Inflammatory macrophage treated with lipopolysaccharide for 1 hour (primary cell): ENCODE results near the gene KCNIP3.

ENCODE experiments used
- DNase-seq, 2 donors: peaks; one replicate each; pipeline ENCODE4 v3.0.0-alpha.2; 2020 to 2022

Gene KCNIP3

DNA sequence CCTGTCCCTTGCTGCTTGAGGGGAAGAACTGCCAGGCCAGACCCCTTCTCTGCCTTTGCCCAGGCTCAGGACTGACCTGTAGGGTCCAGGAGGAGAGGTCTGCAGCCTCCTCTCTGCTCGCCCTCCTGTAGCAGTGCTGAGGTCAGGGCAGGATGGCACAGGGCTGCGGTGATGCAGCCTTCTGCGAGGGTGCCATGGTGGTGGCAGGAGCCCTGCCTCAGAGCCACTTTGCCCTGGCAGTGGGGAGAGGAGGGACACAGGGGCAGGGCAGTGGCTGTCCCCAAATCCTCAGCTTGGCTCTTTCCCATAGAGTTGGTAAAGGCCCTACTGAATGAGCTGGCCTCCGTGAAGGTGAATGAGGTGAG, 22.0 kb upstream of the KCNIP3 start:
- no peak for DNase-seq

DNA sequence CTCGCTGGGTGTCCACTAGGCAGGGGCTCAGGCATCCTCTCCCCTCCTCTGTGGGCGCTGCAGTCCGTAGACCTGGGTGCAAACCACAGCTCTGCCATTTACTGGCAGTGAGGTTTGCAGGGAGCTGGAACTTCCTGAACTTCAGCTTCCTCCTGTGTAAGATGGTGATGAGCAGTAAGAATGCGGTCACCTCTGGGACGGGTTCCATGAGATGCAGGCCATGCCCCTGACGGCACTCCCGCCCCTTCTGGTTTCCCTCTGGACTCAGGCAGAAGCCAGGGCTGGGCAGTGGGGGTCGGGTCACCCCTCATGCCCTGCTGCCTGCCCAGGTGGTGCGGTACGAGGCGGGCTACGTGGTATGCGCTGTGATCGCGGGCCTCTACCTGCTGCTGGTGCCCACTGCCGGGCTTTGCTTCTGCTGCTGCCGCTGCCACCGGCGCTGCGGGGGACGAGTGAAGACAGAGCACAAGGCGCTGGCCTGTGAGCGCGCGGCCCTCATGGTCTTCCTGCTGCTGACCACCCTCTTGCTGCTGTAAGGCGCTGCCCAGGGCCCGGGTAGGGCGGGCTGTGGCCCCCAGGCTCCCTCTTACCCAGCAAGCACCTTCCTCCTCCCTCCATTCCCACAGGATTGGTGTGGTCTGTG, 21.4 kb upstream of the KCNIP3 start:
- peak in 1 of 2 donors; percentile 11 for DNase-seq

DNA sequence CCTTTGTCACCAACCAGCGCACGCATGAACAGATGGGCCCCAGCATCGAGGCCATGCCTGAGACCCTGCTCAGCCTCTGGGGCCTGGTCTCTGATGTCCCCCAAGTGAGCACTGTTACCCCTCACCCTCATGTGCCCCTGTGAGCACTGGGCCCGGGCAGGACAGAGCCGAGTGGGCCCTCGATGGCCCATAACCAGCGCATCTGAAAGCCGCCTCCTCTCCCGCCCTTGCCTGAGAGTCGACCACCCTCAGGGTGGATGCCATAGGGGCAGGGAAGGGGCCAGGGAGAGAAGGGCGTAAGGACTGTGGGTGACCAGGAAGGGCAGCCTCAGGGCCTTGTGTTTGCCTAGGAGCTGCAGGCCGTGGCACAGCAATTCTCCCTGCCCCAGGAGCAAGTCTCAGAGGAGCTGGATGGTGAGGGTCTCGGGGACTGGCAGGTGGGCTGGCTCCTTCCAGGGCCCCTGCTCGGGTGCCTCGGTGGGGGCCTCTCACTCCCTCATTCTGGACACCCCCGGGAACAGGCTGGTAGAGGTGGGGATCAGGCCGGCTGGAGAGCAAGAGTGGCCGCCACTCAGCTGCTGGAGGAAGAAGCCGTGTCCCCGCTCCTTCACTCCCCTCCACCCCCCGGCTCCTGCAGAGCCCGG, 20.8 kb upstream of the KCNIP3 start:
- DNase-seq, result no peak

DNA sequence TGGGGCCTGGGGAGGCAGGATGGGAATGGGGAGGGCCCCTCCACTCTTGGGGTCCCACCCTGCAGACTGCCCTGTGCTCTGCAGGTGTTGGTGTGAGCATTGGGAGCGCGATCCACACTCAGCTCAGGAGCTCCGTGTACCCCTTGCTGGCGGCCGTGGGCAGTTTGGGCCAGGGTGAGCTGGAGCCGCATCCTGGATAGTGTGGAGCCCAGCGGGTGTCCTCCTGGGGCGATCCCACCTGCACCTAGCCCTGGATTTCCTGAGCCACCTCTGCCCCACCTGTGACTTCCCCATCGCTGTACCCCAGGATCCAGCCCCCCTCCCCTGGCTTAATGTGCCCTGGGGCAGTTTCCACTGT, 20.3 kb upstream of the KCNIP3 start:
- no peak for DNase-seq

DNA sequence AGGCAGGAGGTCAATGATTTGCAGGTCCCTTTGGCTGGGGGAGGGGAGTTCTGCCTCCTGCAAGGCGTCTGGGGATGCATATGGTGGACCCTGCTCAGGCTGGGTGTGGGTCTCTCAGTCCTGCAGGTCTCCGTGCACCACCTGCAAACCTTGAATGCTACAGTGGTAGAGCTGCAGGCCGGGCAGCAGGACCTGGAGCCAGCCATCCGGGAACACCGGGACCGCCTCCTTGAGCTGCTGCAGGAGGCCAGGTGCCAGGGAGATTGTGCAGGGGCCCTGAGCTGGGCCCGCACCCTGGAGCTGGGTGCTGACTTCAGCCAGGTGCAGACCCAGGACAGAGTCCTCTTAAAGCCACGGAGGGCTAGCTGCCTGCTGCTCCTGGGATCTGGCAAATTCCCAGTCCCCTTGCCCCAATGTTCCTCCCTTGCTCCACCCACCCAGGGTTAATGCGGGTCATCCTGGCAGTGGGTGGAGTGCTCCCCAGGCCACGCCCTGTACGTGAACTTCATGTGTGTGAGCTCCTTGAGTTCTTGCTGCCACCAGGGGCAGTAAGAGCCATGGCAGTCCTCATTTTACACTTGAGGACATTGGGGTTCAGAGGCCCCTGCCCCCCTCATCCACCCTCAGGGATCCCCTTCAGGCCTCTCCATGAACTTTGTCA, 19.8 kb upstream of the KCNIP3 start:
- DNase-seq, result no peak

- DNase-seq, result no peak
Observed at GRCh38 chr2:95278051-95278471, 19.1 kb upstream of the KCNIP3 start.

DNA sequence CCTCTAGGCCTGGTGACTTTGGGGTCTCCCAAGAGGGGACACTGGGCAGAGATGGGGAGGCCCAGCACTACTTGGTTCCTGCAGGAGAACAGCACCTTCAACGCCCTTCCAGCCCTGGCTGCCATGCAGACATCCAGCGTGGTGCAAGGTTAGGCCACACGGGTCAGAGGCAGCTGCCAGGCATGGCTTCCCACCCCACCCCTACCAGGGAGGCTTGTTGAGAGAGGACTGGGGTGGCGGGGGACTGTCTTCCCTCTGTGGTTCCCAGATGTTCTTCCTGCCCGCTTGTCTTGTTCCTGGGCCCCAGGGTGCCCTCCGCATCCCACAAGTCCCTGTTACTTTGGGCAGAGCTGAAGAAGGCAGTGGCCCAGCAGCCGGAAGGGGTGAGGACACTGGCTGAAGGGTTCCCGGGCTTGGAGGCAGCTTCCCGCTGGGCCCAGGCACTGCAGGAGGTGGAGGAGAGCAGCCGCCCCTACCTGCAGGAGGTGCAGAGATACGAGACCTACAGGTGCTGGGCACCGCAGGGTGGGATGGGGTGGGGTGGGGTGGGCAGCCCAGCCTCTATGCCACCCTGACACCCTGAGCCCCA, 18.4 kb upstream of the KCNIP3 start:
- no peak for DNase-seq

GRCh38 chr2:95279435-95280035, 17.6 kb upstream of the KCNIP3 start:
- DNase-seq, result no peak

DNA sequence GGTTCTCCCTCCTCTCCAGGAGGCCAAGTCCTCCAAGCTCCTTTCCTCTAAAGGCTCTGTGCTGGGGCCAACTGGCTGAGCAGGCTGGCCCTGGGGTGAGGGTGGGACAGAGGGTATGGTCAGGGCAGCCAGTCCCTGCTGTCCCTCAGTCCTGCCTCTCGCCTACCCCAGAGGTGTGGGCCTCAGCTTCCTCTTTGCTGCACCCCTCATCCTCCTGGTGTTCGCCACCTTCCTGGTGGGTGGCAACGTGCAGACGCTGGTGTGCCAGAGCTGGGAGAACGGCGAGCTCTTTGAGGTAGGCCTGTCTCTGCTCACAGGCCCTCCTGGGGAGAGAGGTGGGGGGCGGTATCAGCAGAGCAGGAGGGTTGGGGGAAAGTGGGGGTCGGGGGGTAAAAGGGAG, 16.1 kb upstream of the KCNIP3 start:
- no peak for DNase-seq

DNA sequence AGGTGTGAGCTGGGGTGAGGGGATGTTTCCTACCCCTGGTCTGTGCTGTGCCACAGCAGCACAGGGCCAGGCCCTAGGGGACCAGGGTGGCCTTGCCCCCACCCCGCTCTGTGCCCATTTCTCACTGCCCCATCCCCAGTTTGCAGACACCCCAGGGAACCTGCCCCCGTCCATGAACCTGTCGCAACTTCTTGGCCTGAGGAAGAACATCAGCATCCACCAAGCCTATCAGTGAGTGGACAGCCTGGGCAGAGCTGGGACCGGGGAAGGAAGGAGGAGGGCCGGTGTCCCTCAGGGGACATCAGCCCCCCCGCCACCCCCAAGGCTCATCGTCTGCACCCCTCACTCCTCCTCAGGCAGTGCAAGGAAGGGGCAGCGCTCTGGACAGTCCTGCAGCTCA, 15.4 kb upstream of the KCNIP3 start:
- DNase-seq, result no peak

GRCh38 chr2:95282458-95282857, 14.7 kb upstream of the KCNIP3 start:
- DNase-seq, result no peak

- no peak for DNase-seq
Observed at GRCh38 chr2:95283562-95283961, 13.6 kb upstream of the KCNIP3 start.

- no peak for DNase-seq
Observed at GRCh38 chr2:95284886-95285541, 12.1 kb upstream of the KCNIP3 start.

- DNase-seq, result no peak
Observed at GRCh38 chr2:95285542-95285932, 11.6 kb upstream of the KCNIP3 start.

DNA sequence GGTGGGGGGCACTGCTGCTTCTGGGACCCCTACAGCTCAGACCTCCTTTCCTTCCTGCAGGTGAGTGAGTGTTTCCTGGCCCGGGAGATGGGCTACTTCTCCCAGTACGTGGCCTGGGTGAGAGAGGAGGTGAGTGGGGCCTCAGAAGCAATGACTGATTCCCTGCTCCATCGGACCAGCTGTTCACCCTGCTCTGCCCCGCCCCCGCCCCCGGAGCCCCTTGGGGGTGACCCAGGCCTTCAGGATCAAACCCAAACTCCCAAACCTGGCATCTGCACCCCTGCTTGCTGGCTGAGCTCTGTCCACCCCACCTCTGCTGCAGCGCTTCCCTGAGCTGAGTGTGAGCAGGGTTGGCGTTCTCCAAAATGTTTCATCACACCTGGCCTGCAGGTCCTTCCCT, 9.8 kb upstream of the KCNIP3 start:
- DNase-seq, result no peak

- DNase-seq, result no peak
Observed at GRCh38 chr2:95287806-95288205, 9.3 kb upstream of the KCNIP3 start.

DNA sequence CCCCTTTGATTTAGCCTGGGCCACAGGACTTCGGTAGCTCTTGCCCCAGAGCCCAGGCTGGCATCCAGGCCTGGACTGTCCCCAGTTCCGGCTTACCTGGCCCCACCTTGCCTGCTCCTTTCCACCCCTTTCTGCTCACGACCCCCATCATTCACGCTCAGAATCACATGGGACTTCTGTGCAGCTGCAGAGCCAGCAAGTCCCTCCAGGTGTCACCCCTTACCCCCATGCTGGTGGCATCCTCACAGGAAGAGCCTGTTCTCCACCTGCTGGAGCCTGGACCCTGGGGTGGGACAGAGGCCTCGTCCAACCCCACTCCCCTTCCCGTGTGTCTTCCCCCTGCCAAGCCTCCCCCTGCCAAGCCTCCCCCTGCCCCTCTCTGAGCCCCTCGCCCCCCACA, 7.9 kb upstream of the KCNIP3 start:
- no peak for DNase-seq

DNA sequence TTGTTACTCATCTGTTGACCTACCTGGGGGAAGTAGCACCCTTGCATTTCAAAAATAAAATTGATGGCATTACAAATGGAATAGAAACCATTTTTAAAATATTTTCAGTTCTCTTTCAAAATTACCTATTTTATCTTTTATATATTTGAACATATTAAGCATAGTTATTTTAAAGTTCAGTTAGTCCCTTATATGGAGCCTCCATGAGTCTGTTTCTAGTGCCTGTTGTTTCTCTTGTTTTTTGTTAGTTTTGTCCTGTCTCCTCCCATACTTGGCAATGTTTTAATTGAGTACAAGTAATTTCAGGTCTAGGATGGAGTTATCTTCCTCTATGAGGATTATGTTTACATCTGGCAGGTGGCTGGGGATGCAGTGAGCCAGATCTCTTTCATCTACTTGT, 5.9 kb upstream of the KCNIP3 start:
- DNase-seq, result no peak

DNA sequence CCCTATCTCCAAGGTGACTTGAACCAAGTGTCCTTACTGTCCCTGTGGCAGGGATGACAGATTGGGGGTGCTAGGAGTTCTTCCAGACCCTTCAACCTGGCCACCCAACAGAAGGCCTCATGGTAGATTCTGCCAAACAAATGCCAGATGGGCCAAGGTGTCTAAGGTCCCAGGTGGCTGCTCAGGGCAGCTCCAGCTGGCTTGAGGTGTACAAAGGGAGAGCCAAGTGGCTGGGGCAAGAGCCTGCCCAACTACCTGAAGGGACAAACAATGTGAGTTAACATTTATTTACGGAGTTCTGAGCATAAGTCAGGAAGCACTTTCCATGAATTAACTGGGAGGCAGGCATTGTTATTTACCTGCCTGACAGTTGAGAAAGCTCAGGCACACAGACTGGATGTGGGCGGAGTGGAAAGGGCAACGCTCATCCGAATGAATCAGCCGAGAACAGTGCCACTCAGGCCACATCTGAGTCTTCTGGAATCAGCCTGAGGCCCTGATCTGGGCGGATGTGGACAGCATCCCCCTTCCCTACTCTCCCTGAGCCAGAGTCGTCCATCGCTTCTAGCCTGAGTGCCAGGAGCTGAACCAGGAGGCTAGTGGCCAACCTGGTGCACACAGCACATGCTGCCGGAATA, 4.4 kb upstream of the KCNIP3 start:
- no peak for DNase-seq

- DNase-seq, result no peak
Observed at GRCh38 chr2:95294579-95295250, 2.4 kb upstream of the KCNIP3 start.

DNA sequence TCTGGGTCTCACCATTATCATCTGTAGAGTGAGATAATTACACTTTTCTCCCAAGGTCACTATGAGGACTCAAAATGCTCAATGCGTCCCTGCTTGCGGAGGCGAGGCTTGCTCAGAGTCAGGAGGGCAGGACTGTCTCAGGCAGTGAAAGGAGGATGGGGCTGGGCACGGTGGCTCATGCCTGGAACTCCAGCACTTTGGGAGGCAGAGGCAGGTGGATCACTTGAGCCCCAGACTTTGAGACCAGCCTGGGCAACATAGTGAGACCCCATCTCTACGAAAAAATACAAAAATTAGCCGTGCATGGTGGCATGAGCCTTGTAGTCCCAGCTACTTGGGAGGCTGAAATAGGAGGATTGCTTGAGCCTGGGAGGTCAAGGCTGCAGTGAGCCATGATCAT, 1.8 kb upstream of the KCNIP3 start:
- no peak for DNase-seq

DNA sequence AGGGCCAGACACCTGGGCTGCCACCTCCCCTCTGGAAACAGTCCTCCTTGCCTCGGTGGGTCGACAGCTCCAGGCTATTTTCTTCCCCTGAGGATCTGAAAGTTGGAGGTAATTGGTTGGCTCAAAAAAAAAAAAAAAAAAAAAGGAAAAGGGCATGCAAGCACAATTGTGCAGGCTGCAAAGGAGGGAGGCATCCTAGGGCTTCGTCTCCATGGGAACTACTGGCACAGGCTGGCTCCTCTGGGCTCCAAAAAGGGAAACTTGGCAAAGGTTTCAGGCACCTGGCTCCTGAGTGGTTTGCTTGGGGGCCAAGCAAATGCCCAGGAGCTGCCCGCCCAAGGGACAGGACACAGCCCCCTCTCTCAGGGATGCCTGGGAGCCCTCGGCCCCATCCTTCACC, 1.1 kb upstream of the KCNIP3 start:
- no peak for DNase-seq
